SKM-1 treated with dmso at 0.1 percent for 144 hours (cell line): ENCODE measurements around the gene RAPSN.

Experiments used
- DNase-seq: peaks from one replicate; lab custom pipeline; 2025; ENCODE audit not compliant: unreplicated experiment; lab: John Stamatoyannopoulos, UW

RAPSN gene

GRCh38 chr11:47391711-47392432 is 57.1 kb downstream of the RAPSN start:
- no peak for DNase-seq

GRCh38 chr11:47391077-47391583 is 57.8 kb downstream of the RAPSN start:
- DNase-seq: peak; percentile 61

- DNase-seq: no peak
Observed at GRCh38 chr11:47390422-47390760, 58.5 kb downstream of the RAPSN start.

GRCh38 chr11:47389577-47390421 is 59.1 kb downstream of the RAPSN start:
- no peak for DNase-seq

GRCh38 chr11:47388697-47389576 is 60.0 kb downstream of the RAPSN start:
- DNase-seq: no peak

- DNase-seq: peak; percentile 98
Observed at GRCh38 chr11:47387944-47388696, 60.8 kb downstream of the RAPSN start.
